GM21723 (cell line): Measurements from ENCODE around the gene PCGF2.
"Not testable (repeated sequence)": the region's sequence is repeated elsewhere in the genome, so short reads cannot be mapped to it uniquely, and the experiment has no call there.

ENCODE experiments used
- ATAC-seq: cut with Tn5 transposase; IDR thresholded peaks from one replicate; pipeline ENCODE4 v1.9.1; 2021; ENCODE audit warnings: mild to moderate bottlenecking, moderate library complexity; ENCODE audit not compliant: unreplicated experiment

PCGF2 gene

DNA sequence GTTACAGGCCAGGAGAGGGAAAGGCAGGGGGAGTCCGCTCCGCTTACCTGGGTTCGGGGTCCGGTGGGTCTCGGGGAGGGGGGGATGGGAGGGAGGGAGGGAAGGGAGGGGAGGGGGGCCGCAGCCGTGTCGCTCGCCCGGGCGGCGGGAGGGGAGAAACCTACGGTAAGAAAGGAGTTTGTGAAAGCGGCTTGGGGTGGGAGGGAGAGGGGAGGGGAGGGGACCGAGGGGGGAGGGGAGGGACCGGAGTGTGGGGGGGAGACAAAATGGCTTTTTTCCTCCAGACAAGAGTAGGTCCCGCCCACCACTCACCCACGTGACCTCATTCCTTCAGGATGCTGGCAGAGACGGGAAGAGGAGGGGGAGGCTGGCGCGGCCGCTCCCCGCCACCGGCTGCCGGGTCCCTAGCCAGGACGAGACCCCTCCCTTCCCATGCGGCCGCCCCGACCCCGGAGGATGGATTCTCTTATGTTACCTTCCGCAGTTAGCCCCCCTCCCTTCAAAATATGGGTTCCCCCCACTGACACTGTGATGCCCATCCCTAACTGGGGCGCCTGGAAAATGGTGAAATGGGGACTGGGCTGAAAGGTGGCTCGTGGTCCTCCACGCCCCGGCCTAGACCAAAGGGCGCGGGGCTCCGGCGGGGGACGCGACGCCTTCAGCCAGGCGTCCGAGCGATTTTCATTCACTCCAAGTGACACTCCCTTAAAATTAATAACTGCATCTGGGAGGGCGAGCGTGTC, at the start of gene PCGF2:
Gene PCGF2, minus strand, starts transcription at position 188 of the 743 bp plus-strand sequence. CDS start 7,934 bp downstream, outside the sequence.
- ATAC-seq: no peak

DNA sequence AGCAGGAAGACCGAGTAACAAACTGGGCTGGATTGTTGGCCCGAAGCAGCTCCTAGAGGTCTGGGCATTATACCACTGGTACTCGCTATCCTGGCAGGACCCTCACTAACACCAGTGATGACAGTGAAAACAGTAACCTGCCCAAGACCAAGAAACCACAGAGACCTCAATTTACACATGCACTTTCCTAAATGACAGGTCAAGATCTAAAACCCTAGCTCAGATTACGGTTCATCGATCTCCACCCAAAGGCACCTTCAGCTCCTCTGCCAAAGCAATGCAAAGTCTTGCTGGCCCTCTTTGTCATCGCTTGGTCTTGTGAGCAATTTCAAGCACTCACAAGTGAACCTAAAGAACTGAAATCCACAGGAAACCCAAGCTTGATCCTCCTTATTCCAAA, 49.7 kb upstream of the PCGF2 start:
- ATAC-seq: no peak

DNA sequence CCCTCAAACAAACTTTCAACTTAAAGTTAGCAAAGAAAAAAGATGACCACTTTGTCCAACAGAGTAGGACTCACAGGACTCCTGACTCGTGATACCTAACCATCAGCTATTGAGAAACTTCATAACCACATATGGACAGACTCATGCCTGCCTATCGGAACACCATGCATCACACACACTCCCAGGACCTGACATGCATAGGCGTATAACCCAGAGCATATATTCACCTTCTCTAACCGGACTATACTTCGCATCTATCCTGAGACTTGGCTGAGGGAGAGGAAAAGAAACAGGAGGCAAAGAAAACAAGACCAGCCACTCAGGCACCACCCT, 49.0 kb upstream of the PCGF2 start:
- no peak for ATAC-seq

DNA sequence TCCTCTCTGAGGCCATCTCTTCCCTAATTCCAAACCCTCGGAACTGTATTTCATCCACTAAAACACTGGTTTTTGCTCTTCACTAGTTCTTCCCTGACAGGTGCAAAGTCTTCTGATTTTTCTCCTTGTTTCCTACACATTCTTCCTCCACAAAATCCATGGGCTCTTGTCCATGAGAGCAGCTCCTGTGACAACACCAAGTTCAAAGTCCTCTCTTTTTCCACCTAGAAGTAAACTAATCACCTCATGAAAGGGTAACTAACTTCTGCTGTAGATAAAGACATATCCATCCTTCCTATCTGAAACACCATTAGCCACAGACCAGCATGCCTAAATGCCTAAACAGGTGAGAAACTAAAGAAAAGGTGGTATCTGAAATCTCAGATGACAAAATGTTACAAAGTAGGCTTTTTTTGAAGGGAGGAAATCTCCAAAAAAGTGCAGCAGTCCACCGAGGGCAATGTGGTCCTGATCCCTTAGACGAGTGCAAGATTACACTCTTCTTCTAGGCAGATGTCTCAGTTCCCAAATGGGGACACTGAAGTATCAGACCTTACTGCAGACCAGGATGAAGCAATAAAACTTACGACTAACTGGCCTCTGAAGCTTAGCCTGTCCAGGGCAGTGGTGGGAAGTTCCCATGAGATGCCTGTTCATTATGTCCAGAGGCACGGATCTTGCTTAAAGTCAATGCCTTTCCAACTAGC, 48.5 kb upstream of the PCGF2 start:
- ATAC-seq: no peak

DNA sequence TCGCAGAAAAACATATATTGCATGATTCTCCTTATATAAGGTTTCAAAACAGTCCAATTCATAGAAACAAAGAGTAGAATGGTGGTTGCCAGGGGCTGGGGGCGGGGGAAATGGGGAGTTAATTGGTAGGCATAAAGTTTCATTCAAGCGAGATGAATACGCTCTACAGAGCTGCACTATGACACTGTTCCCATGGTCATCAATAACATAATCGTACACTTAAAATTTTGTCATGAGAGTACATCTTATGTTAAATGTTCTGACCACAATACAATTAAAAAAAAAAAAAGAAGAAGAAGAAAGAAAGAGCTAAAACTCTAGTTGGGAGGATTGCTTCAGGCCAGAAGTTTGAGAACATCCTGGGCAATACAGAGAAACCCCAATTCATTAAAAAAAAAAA, 46.1 kb upstream of the PCGF2 start:
- no peak for ATAC-seq

DNA sequence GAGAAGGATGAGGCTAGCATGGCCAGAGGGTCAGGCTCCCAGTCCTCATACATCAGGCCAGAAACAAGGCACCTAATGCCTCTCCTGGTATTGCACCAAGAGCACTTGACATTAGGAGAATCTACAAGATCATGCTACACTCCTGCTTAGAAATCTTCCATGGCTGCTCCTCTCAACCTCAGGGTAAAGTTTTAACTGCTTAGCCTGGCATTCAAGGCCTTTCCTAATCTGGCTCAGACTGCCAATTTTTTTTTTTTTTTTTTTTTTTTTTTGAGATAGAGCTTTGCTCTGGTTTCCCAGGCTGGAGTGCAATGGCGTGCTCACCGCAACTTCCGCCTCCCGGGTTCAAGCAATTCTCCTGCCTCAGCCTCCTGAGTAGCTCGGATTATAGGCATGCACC, 43.0 kb upstream of the PCGF2 start:
- no peak for ATAC-seq

DNA sequence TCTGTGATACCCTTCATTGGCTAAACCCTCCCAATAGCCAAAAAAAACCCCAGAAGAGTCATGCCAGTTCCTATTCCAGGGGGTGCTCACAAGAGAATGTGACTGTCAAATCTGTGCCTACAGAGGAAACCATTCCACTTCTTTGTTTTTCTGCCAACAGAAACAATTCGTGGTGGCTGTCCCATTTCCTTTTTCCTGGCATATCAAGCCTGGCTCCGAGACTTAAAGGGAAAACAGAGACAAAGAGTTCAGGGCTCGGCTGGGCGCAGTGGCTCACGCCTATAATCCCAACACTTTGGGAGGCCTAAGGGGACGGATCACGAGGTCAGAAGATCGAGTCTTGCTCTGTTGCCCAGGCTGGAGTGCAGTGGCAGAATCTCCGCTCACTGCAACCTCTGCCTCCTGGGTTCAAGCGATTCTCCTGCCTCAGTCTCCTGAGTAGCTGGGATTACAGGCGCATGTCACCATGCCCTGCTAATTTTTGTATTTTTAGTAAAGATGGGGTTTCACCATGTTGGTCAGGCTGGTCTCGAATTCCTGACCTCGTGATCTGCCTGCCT, 42.1 kb upstream of the PCGF2 start:
- not testable (repeated sequence) for ATAC-seq

DNA sequence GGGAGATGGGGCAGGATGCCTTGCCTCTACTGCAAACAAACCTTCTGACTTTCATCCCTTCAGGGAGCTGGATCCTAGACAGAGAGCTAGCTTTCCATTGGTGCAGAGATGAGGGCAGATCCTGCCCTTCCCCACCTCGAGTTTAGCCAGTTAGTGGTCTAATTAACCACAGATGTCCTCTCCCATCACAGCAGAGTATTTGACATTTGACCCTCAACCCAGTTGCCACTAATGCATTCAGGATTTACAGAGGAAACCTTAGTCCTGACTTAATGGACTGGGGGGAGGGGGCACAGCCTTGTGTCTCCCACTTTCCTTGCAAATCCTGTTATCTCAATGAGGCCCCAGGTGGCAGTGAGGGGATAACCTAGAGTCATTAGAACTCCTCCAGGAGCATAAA, 41.0 kb upstream of the PCGF2 start:
- ATAC-seq: no peak

DNA sequence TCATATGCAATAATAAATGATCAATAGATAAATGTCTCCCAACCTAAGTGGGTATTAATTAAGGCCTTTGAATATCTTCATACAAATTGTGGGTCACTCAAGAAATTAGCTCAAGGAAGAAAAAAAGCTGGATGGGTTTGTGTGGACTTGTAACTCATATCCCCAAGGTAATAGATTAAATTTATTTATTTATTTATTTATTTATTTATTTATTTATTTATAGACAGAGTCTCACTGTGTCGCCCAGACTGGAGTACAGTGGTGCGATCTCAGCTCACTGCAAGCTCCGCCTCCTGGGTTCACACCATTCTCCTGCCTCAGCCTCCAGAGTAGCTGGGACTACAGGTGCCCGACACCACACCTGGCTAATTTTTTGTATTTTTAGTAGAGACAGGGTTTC, 39.9 kb upstream of the PCGF2 start:
- not testable (repeated sequence) for ATAC-seq

DNA sequence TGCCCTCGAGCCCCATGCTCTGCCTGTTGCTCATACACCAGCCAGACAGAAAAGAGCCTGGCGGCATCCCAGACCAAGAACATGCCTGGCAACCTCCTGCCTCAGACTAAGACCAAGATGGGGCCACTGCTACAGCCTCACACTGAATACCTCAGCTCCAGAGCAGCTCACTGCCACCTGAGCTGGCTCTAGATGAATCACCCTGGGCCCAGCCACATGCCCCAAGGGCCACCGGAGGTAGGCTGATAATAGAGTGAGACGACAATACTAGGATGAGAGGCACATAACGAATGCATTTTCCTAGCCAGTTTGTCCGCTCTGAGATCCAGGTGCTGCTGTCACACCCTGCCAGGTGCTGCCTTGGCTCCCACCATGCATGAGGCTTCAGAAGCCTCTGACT, 38.2 kb upstream of the PCGF2 start:
- ATAC-seq: no peak

DNA sequence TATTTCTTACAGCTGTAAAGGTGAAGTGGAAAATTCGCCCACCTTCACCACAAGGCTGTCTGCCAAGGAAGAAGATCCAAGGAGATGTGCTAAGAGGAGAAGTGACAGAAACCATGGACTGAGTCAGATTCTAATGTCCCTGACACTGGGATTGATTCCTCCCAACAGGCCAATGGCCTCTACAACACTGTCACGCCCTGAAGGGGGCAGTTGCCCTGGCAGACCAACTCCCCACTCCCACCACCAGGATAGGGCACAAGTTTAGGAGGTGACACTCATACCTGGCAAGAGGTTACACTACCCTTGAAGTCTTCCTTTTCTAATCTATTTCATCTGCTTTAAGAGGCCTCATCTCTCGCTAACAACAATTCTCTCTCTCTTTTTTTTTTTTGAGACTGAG, 35.1 kb upstream of the PCGF2 start:
- no peak for ATAC-seq

DNA sequence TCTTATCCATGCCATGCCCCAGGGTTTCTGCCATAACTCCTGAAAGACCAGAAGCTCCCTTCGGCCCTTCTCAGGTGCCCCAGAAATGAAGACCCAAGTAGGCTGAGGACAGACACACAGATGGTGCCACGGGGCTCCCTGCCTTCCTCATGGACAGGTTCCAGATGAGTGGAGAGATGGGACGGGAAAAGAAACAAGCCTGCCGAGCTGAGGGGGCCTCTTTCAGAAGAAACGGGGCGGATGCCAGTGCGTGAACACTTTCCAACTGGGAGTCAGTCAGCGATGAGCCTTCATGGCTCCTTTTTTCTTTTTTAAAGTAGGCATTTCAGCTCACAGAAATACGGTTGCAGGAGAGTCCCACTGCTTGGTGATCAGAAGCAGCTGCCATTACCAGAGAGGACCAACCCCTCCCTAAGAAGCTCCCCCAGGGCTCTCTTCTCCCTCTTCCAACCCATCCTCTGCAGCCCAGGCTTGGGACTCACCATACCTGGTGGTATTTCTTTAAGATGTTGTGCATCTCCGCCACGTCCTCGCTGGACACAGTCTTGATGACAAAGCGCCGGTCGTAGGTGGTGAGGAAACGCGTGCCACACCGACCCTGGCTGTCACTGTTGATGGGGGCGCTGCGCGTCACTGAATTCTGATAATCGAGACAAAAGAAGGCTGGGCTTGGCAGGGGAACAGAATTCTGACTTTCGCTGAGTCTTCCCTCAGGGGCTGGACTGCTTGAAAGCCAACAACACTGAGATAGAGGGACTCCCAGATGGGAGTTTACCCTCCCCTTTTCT, 32.0 kb upstream of the PCGF2 start:
- no peak for ATAC-seq

DNA sequence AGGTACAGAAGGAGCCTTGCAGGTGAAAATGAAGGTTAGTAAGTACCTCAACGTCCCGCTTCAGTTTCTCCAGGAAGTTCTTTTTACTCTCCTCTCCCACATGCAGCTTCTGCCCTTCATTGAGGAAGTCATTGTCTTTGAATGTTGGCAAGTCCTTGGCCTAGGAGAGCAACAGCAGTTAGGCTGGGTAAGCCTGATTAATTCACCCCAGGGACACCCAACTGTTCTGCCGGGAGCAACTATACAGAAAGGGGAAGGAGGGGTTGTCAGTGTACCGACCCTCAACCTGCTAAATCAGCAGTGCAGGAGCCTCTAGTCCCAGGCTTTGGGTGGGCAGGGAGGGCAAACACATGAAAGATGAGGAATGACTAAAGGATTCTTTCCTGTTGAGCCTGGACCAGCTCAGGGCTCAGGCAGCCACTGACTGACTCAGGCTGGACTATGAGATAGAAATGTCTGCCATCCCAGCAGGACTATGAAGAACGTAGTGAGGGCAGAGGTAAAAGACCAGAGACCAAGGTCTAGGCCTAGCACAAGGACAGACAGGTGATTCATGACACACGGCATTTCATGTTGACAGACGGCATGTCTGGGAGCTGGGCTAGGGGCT, 29.6 kb upstream of the PCGF2 start:
- ATAC-seq: no peak

DNA sequence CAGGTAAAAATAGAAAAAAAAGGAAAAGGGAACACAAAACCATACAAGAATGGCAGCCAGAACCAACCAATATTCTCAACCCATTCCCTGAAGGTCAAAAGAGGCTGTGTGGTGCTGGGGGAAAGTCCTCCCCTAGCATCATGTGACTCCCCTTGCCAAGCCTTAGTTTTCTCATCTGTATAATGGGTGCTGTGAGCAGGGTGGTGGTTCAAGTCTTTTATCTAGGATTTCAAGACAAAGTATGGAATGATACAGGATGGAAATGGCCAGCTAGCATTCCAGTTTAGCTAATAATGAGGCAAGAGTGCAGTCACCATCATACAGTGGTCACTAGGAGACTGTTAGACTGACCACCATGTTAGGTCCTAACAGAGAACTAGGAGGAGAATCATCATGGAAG, 25.1 kb upstream of the PCGF2 start:
- no peak for ATAC-seq

DNA sequence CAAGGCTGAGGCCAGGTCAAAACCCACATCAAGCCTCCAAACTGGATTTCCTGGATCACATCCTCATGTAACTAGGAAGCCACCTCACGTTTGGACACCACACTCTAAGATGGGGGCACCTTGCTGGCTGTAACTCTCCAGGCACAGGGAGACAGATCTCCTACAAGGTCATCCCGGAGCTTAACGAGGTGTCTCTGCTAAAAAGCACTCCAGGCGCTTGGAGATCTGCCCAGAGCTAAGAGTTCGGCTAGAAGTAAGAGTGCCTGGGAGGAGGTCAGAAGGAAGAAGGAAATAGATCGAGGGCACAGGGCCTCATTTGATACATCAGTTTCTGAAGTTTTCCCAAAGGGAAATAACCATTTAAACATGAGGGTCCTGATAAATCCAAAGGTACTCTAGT, 20.3 kb upstream of the PCGF2 start:
- ATAC-seq: no peak

DNA sequence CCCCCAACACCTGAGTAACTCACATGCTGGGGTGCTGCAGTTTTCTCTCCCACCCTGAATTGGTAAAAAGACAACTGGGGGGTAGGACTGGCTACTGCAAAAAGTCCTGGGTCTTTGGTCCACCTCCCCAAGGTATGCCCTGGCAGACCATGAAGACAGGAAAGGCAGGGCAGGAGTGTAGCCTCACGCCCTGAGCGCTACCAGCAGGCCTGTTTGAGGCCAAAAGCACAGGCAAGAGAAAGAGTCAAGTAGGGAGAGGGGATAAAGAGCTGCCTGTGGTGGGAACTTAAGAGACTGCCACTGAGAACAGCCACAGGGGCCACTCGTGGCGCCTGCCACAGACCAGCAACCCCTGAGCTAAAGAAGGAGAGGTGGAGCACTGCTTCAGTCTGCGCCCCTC, 18.2 kb upstream of the PCGF2 start:
- no peak for ATAC-seq

DNA sequence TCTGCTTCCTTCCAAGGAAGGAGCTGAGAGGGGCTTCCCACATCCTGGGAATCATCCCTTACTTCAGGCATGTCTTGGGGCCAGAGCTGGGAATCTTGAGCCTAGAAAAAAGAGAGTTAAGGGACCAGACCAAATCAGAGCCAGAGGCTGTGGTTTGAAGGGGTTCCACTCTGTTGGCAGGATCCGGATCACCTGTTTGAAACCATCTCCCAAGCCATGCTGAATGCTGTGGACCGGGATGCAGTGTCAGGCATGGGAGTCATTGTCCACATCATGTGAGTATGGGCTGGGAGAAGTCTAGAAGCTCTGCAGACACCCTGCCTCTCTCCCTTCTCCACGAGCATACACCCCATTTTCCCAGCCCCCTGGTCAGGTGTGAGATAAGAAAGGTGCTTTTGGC, 14.1 kb upstream of the PCGF2 start:
- ATAC-seq: no peak

DNA sequence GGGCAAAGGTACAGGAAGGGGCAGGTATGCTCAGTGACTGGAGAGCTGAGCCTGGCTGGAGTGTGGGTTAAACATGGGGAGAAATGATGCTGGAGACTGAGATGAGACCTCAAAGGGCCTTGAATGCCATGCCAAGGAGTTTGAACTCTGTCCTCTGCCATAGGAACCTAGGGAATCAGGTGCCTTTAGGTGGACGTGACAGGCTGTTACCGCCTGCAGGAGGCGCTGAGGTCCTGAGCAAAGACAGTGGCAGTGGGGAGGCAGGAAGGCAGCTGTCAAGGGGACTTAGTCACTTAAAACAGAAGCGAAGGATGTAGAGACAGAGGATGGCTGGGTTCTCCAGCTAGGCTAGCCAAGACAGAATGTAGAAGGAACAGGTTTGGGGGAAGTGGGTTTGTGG, 13.5 kb upstream of the PCGF2 start:
- ATAC-seq: no peak

DNA sequence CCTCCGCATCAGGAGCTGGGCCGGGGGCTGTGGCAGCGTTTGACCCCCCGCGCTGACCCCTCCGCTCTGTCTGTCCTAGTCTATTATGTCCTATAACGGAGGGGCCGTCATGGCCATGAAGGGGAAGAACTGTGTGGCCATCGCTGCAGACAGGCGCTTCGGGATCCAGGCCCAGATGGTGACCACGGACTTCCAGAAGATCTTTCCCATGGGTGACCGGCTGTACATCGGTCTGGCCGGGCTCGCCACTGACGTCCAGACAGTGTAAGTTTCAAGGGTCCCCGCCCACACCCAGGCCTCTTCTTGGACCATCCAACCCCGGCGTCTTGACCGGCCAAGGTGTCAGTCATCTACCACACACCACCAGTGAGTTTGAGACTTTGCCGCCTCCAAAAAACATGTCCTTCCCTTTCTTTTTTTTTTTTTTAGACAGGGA, 5.0 kb upstream of the PCGF2 start:
- ATAC-seq: no peak

DNA sequence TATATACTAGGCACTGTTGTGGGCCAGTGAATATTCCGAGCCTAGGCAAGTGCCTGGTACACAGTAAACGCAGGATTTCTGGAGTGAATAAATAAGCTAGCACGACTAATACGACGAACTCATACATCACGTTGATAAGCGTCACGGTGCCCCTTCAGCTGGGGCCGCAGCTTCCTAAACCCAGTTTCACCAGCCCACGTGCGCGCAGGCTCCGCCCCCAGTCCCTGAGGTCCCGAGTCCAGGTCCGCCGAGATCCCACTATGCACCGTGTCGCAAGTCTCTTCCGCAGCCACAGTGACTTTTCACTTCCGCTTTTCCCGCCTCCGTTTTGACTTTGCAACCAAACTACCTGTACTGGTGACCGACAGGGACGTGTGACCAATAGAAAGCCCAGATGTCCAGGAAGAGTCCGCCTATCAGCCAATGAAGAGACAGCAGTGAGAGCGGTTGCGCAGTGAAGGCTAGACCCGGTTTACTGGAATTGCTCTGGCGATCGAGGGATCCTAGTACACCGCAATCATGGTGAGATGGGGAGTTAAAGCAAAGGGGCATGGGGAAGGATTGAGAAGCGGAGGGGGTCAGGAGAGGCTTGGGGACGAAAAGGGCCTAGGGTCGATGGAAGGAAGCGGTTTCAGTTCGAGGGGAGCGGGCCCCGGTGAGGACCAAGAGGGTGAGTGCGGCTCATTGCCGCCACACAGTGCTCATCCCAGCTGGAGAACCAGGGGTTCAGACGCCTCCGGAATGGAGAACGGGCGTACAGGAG, 4.4 kb upstream of the PCGF2 start, which contains the start of gene PSMB3:
Gene PSMB3, plus strand, starts transcription at position 434 of the 763 bp plus-strand sequence. Its CDS starts 86 bp downstream, at position 520.
- peak; percentile 82 for ATAC-seq
